Right atrium auricular region (tissue), 2 donors: ENCODE data around the gene SLC25A13. TPM values are rescaled to one million over a fixed set of nuclear protein-coding genes. Genes with fewer than 3 reads are reported as not detected.

Source experiments
- DNase-seq: peaks from one replicate; pipeline ENCODE4 v3.0.0-alpha.2; 2019; ENCODE audit warnings: low spot score
- H3K27ac ChIP-seq, 2 donors: fragments of 200-600 bp; sonication (generic); 1 replicate in 1 of 2; 2 replicates in 1 of 2; pipeline ENCODE4 v1.5.1; 2016 to 2019
- H3K27me3 ChIP-seq, 2 donors: fragments of 200-600 bp; sonication (generic); one replicate each; pipeline versions ENCODE4 v1.5.1 to v1.6.0; 2017 to 2019
- H3K36me3 ChIP-seq: fragments of 200-600 bp; sonication (generic); one replicate; pipeline ENCODE4 v1.5.1; 2016
- H3K4me1 ChIP-seq, 2 donors: fragments of 200-600 bp; sonication (generic); one replicate each; pipeline versions ENCODE4 v1.5.1 to v1.6.0; 2017 to 2019
- H3K4me3 ChIP-seq, 2 donors: fragments of 200-600 bp; sonication (generic); 1 replicate in 1 of 2; 2 replicates in 1 of 2; pipeline ENCODE4 v1.5.1; 2017 to 2019; ENCODE audit warnings: mild to moderate bottlenecking in 1 of 2, moderate library complexity in 1 of 2
- H3K9me3 ChIP-seq, 2 donors: fragments of 200-600 bp; sonication (generic); one replicate each; pipeline ENCODE4 v1.5.1; 2019
- CTCF ChIP-seq, 2 donors: fragments of 200-600 bp; sonication (generic); IDR thresholded peaks; one replicate each; pipeline ENCODE4 v1.5.1; 2019; ENCODE audit warnings: antibody characterized with exemption in 2 of 2
- total RNA-seq, 2 donors: library from RNA; depleted of rRNA; stranded (reverse); fragments of >200 nt; gene quantifications; one replicate each; pipeline ENCODE4 v1.1.0, GENCODE V29; 2016

SLC25A13 gene
- total RNA-seq, 2 donors from 2014 or later, result 8.1 to 11.0 TPM

- TF ChIP-seq CTCF (IDR thresholded peaks at IDR 0.05), result no peak
Observed at GRCh38 chr7:96218664-96219243, 103.1 kb downstream of the SLC25A13 start.

GRCh38 chr7:96217147-96217546, 104.8 kb downstream of the SLC25A13 start:
- no peaks in the 10 kb centered on the region for H3K27me3 ChIP-seq
- no peaks in the 10 kb centered on the region for H3K36me3 ChIP-seq
- no peak for TF ChIP-seq CTCF (IDR thresholded peaks at IDR 0.05)
- H3K4me3 ChIP-seq, result no peak overlapping the region
- no peak for DNase-seq
- no peaks in the 10 kb centered on the region for H3K9me3 ChIP-seq
- H3K27ac ChIP-seq, result no peak overlapping the region
- H3K4me1 ChIP-seq, result no peaks in the 10 kb centered on the region

More at GRCh38 chr7:96218664-96219243, 103.1 kb downstream of the SLC25A13 start:
- peak overlapping the region in 1 of 2 donors; percentile 24 for H3K27ac ChIP-seq
- no peak overlapping the region for H3K4me3 ChIP-seq
- no peaks in the 10 kb centered on the region for H3K9me3 ChIP-seq
- DNase-seq, result no peak
- H3K27me3 ChIP-seq, result no peaks in the 10 kb centered on the region
- H3K36me3 ChIP-seq, result no peaks in the 10 kb centered on the region
- H3K4me1 ChIP-seq, result no peaks in the 10 kb centered on the region

GRCh38 chr7:96216373-96216772, 105.5 kb downstream of the SLC25A13 start:
- Histone ChIP-seq H3K36me3 (no peaks in the 10 kb centered on the region), H3K27me3 (no peaks in the 10 kb centered on the region), H3K9me3 (no peaks in the 10 kb centered on the region), H3K4me3 (no peak overlapping the region), H3K4me1 (no peaks in the 10 kb centered on the region), H3K27ac (no peak overlapping the region)
- no peak for TF ChIP-seq CTCF (IDR thresholded peaks at IDR 0.05)
- no peak for DNase-seq

GRCh38 chr7:96212474-96212873, 109.4 kb downstream of the SLC25A13 start:
- Histone ChIP-seq H3K9me3 (no peaks in the 10 kb centered on the region), H3K27ac (no peak overlapping the region), H3K27me3 (no peaks in the 10 kb centered on the region), H3K4me3 (no peak overlapping the region), H3K4me1 (no peaks in the 10 kb centered on the region), H3K36me3 (peaks cover 7% of the 10 kb centered on the region)
- no peak for TF ChIP-seq CTCF (IDR thresholded peaks at IDR 0.05)
- DNase-seq, result no peak

GRCh38 chr7:96211954-96212353, 109.9 kb downstream of the SLC25A13 start:
- no peak for DNase-seq
- Histone ChIP-seq H3K4me1 (no peaks in the 10 kb centered on the region), H3K27me3 (no peaks in the 10 kb centered on the region), H3K27ac (no peak overlapping the region), H3K36me3 (peaks cover 7% of the 10 kb centered on the region), H3K4me3 (no peak overlapping the region), H3K9me3 (no peaks in the 10 kb centered on the region)
- TF ChIP-seq CTCF (IDR thresholded peaks at IDR 0.05), result no peak

GRCh38 chr7:96205665-96206064, 116.2 kb downstream of the SLC25A13 start:
- H3K36me3 ChIP-seq, result peaks cover 14% of the 10 kb centered on the region
- no peaks in the 10 kb centered on the region for H3K9me3 ChIP-seq
- TF ChIP-seq CTCF (IDR thresholded peaks at IDR 0.05), result no peak
- H3K27ac ChIP-seq, result no peak overlapping the region
- DNase-seq, result no peak
- no peaks in the 10 kb centered on the region for H3K4me1 ChIP-seq
- no peak overlapping the region for H3K4me3 ChIP-seq
- no peaks in the 10 kb centered on the region for H3K27me3 ChIP-seq
